WTC11 (cell line): ENCODE results near the gene ELFN2.

Experiments
- E2F1 ChIP-seq: sonication (generic); formaldehyde crosslinking; IDR thresholded peaks from 2 replicates; pipeline ENCODE4 v1.8.0; 2022; ENCODE audit warnings: mild to moderate bottlenecking, missing genetic modification reagents
- ELF4 ChIP-seq: sonication (generic); formaldehyde crosslinking; IDR thresholded peaks from 2 replicates; pipeline ENCODE4 v1.8.1; 2022; ENCODE audit warnings: low read depth, mild to moderate bottlenecking, moderate library complexity, missing genetic modification reagents
- ETV6 ChIP-seq: sonication (generic); formaldehyde crosslinking; IDR thresholded peaks from 2 replicates; pipeline ENCODE4 v1.8.1; 2022; ENCODE audit warnings: mild to moderate bottlenecking, missing genetic modification reagents
- FOXJ3 ChIP-seq: sonication (generic); formaldehyde crosslinking; IDR thresholded peaks from 2 replicates; pipeline ENCODE4 v1.9.0; 2021; ENCODE audit warnings: missing genetic modification reagents, mild to moderate bottlenecking, borderline replicate concordance
- GRHL2 ChIP-seq: fragments of 250-450 bp; sonication (Bioruptor Pico); IDR thresholded peaks from 2 replicates; pipeline ENCODE4 v1.8.0; 2022; ENCODE audit warnings: mild to moderate bottlenecking, moderate library complexity; ENCODE audit not compliant: insufficient replicate concordance, severe bottlenecking
- MXD4 ChIP-seq: fragments of 250-450 bp; sonication (Bioruptor Pico); IDR thresholded peaks from 2 replicates; pipeline ENCODE4 v1.8.0; 2021; ENCODE audit warnings: mild to moderate bottlenecking, moderate library complexity, borderline replicate concordance
- SP1 ChIP-seq: sonication (generic); formaldehyde crosslinking; conservative IDR thresholded peaks from 2 replicates; pipeline ENCODE4 v1.8.1; 2022; ENCODE audit warnings: missing genetic modification reagents
- ZBTB21 ChIP-seq: sonication (generic); formaldehyde crosslinking; IDR thresholded peaks from 2 replicates; pipeline ENCODE4 v1.8.1; 2023; ENCODE audit warnings: mild to moderate bottlenecking, missing genetic modification reagents, borderline replicate concordance
- TF ChIP-seq, protein P1 (sequence below): fragments of 200-600 bp; IDR thresholded peaks from 2 replicates; pipeline ENCODE4 v1.8.0; 2022; ENCODE audit warnings: antibody characterized with exemption
- TF ChIP-seq, protein P2 (sequence below): sonication (generic); formaldehyde crosslinking; IDR thresholded peaks from 2 replicates; pipeline ENCODE4 v1.8.0; 2023; ENCODE audit warnings: missing genetic modification reagents
- TF ChIP-seq, protein P3 (sequence below): fragments of 250-450 bp; sonication (Bioruptor Pico); conservative IDR thresholded peaks from 2 replicates; pipeline ENCODE4 v1.9.0; 2021; ENCODE audit warnings: mild to moderate bottlenecking

GRCh38 chr22:37474447-37475090 lies 47.3 kb upstream of the ELFN2 start:
- TF ChIP-seq ZBTB21 (CRISPR knock-in tag) (no peak), ETV6 (no peak), E2F1 (no peak), MXD4 (no peak), ELF4 (CRISPR knock-in tag) (no peak), SP1 (CRISPR knock-in tag) (no peak), GRHL2 (CRISPR knock-in tag) (no peak), FOXJ3 (no peak)
- TF ChIP-seq, protein P1, sequence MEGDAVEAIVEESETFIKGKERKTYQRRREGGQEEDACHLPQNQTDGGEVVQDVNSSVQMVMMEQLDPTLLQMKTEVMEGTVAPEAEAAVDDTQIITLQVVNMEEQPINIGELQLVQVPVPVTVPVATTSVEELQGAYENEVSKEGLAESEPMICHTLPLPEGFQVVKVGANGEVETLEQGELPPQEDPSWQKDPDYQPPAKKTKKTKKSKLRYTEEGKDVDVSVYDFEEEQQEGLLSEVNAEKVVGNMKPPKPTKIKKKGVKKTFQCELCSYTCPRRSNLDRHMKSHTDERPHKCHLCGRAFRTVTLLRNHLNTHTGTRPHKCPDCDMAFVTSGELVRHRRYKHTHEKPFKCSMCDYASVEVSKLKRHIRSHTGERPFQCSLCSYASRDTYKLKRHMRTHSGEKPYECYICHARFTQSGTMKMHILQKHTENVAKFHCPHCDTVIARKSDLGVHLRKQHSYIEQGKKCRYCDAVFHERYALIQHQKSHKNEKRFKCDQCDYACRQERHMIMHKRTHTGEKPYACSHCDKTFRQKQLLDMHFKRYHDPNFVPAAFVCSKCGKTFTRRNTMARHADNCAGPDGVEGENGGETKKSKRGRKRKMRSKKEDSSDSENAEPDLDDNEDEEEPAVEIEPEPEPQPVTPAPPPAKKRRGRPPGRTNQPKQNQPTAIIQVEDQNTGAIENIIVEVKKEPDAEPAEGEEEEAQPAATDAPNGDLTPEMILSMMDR: no peak
- TF ChIP-seq, protein P2, sequence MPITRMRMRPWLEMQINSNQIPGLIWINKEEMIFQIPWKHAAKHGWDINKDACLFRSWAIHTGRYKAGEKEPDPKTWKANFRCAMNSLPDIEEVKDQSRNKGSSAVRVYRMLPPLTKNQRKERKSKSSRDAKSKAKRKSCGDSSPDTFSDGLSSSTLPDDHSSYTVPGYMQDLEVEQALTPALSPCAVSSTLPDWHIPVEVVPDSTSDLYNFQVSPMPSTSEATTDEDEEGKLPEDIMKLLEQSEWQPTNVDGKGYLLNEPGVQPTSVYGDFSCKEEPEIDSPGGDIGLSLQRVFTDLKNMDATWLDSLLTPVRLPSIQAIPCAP (CRISPR knock-in tag): no peak
- TF ChIP-seq, protein P3, sequence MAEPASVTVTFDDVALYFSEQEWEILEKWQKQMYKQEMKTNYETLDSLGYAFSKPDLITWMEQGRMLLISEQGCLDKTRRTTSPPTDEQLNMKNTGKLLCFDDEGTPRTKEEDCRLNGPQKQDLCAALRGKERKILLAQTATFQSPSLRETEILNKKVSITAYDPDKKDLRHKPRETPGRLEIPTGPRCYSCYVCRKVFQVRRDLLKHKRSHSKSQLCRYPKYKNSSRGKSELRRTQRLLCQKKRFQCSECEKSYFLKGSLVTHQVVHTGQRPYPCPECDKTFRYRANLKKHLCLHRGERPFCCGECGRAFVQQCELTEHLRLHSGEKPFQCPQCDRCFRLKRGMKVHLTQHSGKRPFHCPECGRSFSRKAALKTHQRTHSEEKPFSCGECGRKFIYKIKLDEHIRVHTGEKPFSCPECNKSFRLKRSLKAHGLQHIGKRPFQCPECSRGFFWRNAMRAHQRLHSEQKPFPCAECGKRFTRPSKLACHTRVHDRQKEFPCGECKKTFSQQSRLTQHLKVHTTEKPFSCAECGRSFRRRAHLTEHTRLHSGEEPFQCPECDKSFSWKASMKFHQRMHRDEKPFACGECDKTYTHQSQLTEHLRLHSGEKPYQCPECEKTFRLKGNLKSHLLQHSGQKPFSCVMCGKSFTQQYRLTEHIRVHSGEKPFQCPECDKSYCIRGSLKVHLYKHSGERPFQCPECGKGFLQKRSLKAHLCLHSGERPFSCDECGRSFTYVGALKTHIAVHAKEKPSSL: no peak
